Measurements from ENCODE around the gene CAMTA1.

DNA sequence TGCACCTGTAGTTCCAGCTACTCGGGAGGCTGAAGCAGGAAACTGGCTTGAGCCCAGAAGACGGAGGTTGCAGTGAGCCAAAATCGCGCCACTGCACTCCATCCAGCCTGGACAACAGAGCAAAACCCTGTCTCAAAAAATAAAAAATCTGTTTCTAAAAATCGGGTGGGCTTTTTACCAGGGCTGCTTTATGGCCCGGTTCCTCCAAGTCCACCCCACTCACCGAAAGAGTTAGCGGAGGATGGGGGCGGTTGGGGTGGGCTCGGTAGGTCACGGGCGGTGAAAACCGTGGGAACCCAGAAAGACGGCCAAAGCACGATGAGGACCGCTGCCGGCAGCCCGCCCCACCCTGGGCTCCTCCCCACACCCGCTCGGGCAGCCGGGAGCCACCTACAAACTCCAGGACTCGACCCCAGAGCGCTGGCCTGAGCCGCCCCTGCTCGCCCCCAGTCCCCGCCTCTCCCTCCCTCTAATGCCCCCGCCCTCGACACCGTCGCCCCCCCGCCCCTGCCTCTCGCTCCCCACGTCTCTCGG, 998.0 kb downstream of the CAMTA1 start:
- TF ChIP-seq, protein P1, sequence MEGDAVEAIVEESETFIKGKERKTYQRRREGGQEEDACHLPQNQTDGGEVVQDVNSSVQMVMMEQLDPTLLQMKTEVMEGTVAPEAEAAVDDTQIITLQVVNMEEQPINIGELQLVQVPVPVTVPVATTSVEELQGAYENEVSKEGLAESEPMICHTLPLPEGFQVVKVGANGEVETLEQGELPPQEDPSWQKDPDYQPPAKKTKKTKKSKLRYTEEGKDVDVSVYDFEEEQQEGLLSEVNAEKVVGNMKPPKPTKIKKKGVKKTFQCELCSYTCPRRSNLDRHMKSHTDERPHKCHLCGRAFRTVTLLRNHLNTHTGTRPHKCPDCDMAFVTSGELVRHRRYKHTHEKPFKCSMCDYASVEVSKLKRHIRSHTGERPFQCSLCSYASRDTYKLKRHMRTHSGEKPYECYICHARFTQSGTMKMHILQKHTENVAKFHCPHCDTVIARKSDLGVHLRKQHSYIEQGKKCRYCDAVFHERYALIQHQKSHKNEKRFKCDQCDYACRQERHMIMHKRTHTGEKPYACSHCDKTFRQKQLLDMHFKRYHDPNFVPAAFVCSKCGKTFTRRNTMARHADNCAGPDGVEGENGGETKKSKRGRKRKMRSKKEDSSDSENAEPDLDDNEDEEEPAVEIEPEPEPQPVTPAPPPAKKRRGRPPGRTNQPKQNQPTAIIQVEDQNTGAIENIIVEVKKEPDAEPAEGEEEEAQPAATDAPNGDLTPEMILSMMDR (conservative IDR thresholded peaks at IDR 0.05; ENCODE audit: low read length), result no peak
- TF ChIP-seq EZH2phosphoT487 (IDR thresholded peaks at IDR 0.05; ENCODE audit: borderline replicate concordance, low read depth, low read length), result no peak
